Brain microvascular endothelial cell (primary cell): ENCODE measurements around the gene CHTF18.

Experiments
- DNase-seq: peaks from one replicate; pipeline ENCODE4 v3.0.0-alpha.2; 2020
- H3K27ac ChIP-seq: fragments of 250-450 bp; sonication (Bioruptor Pico); 2 replicates; pipeline ENCODE4 v1.5.1; 2020; ENCODE audit warnings: mild to moderate bottlenecking, moderate library complexity
- H3K27me3 ChIP-seq: fragments of 250-450 bp; sonication (Bioruptor Pico); replicated peaks from 2 replicates; pipeline ENCODE4 v1.5.1; 2020; ENCODE audit warnings: mild to moderate bottlenecking
- H3K36me3 ChIP-seq: fragments of 250-450 bp; sonication (Bioruptor Pico); replicated peaks from 2 replicates; pipeline ENCODE4 v1.5.1; 2020; ENCODE audit warnings: mild to moderate bottlenecking
- H3K4me3 ChIP-seq: 2 replicates; pipeline ENCODE4 v1.5.1; 2011; ENCODE audit warnings: low read depth, mild to moderate bottlenecking, control low read depth, low read length, moderate library complexity
- CTCF ChIP-seq: IDR thresholded peaks from 2 replicates; pipeline ENCODE4 v1.5.1; 2011; ENCODE audit warnings: low read depth, mild to moderate bottlenecking, moderate library complexity, low read length, control low read depth, inconsistent platforms; ENCODE audit errors: missing control alignments
- in situ Hi-C: cut with HindIII; loops from 2 replicates; pipeline ENCODE4 v1.10.0; 2017; ENCODE audit warnings: low sequenced_read_pairs, low pct_ligation_motif_present

The CHTF18 gene

GRCh38 chr16:782258-782657, 6.2 kb upstream of the CHTF18 start:
- in situ Hi-C loops, result no loop called here
- Histone ChIP-seq H3K4me3 (no peak overlapping the region), H3K36me3 (peaks cover 14% of the 10 kb centered on the region), H3K27ac (no peak overlapping the region), H3K27me3 (no peaks in the 10 kb centered on the region)
- no peak for TF ChIP-seq CTCF
- DNase-seq, result no peak

- no peak for DNase-seq
- no peak overlapping the region for H3K4me3 ChIP-seq
- no peak overlapping the region for H3K27ac ChIP-seq
- no peak for TF ChIP-seq CTCF
- no peaks in the 10 kb centered on the region for H3K27me3 ChIP-seq
- in situ Hi-C loops, result no loop called here
- H3K36me3 ChIP-seq, result peaks cover 14% of the 10 kb centered on the region
Observed at GRCh38 chr16:782766-783403, 5.5 kb upstream of the CHTF18 start.

- in situ Hi-C loops, result no loop called here
- H3K27ac ChIP-seq, result no peak overlapping the region
Observed at GRCh38 chr16:783404-784161, 4.8 kb upstream of the CHTF18 start.

GRCh38 chr16:784431-784830, 4.0 kb upstream of the CHTF18 start:
- DNase-seq, result no peak
- Histone ChIP-seq H3K27ac (no peak overlapping the region), H3K27me3 (no peaks in the 10 kb centered on the region), H3K36me3 (peaks cover 16% of the 10 kb centered on the region), H3K4me3 (no peak overlapping the region)
- TF ChIP-seq CTCF, result no peak
- in situ Hi-C loops, result no loop called here

More at GRCh38 chr16:783404-784161, 4.8 kb upstream of the CHTF18 start:
- no peak overlapping the region for H3K4me3 ChIP-seq
- TF ChIP-seq CTCF, result no peak
- no peak for DNase-seq
- H3K36me3 ChIP-seq, result peaks cover 16% of the 10 kb centered on the region
- no peaks in the 10 kb centered on the region for H3K27me3 ChIP-seq

- Histone ChIP-seq H3K36me3 (peaks cover 16% of the 10 kb centered on the region), H3K4me3 (no peak overlapping the region), H3K27ac (no peak overlapping the region), H3K27me3 (no peaks in the 10 kb centered on the region)
- TF ChIP-seq CTCF, result peak; percentile 76
- DNase-seq, result peak; percentile 27
- in situ Hi-C loops, result no loop called here
Observed at GRCh38 chr16:785563-786535, 2.6 kb upstream of the CHTF18 start.
